ENCODE data around the gene SELENOF. TPM values are rescaled to one million over a fixed set of nuclear protein-coding genes. Genes with fewer than 3 reads are reported as not detected.
A peak's percentile ranks its signal among the peaks of the same experiment; 100 is the strongest.

SELENOF gene
- 309 and 313 TPM in 2 replicates for total RNA-seq (2014; rRNA removed; shearing (Covaris generic))

DNA sequence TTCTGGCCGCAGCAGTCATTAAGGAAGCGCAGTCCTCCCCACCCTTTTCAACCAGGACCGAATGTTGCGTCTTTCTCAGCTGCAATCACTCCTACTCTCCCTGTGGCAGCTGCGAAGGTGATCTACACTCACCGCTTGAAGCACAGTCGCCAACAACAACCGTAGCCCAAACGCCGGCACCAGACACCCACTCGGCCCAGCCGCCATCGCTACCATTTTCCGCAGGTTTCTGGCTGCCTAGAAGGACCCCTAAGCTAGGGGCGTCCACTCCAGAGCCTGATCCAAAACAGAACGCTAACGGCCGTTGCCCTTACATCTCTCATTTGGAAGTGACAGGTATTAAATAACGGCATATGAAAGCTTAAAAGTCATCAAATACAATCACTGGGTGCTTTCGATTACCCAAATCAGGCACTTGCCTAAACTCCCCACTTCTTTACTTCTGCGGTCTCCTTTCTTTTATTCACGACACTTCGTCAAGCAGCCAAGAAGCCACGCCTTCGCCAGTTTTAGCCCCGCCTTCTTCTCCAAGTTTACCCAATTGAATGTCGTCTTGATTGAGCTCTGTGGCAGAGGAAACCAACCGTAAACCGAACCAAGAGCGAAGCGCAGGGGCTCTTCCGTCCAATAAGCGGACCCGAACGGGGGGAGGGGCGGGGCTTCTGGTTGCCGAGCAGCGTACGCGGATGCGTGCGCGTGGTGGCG lies at the start of gene SELENOF:
Gene SELENOF (minus strand): TSS at position 231 of the 705 bp plus-strand sequence. CDS start 15 bp downstream, at position 216.
- DNase-seq (ENCODE audit: low read depth in 1 of 2, low spot score in 2 of 2): peak; percentile 99 to 100
- H3K4me3 ChIP-seq: peak within 1 kb of the TSS; percentile 61
- H3K9me3 ChIP-seq (replicated peaks): no peaks in the 10 kb centered on the region
- peak within 1 kb of the TSS; percentile 92 for H3K27ac ChIP-seq
- H3K27me3 ChIP-seq (replicated peaks): no peaks in the 10 kb centered on the region
- H3K4me1 ChIP-seq (replicated peaks): peaks cover 12% of the 10 kb centered on the region; the same call in 1 of the 2 replicates
- peaks cover 3% of the 10 kb centered on the region; the same call in 1 of the 2 replicates for H3K36me3 ChIP-seq

DNA sequence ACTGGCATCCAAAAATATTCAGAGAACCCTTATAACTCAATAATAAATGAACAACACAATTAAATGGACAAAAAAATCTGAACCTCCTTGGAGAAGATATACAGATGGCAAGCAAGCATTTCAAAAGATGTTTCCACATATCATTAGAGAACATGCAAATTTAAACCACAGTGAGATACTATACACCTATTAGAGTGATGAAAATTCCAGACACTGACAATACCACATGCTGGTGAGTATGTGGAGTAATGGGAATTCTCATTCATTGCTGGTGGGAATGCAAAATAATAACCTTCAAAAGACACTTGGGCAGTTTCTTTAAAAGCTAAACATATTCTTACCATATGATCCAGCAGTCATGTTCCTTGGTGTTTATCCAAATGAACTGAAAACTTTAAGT lies 46.6 kb upstream of the SELENOF start:
- Histone ChIP-seq H3K4me1 (replicated peaks) (no peaks in the 10 kb centered on the region), H3K27ac (no peak overlapping the region), H3K4me3 (no peak overlapping the region), H3K27me3 (replicated peaks) (no peaks in the 10 kb centered on the region), H3K9me3 (replicated peaks) (no peaks in the 10 kb centered on the region), H3K36me3 (no peaks in the 10 kb centered on the region)
- no peak for DNase-seq (ENCODE audit: low read depth in 1 of 2, low spot score in 2 of 2)

DNA sequence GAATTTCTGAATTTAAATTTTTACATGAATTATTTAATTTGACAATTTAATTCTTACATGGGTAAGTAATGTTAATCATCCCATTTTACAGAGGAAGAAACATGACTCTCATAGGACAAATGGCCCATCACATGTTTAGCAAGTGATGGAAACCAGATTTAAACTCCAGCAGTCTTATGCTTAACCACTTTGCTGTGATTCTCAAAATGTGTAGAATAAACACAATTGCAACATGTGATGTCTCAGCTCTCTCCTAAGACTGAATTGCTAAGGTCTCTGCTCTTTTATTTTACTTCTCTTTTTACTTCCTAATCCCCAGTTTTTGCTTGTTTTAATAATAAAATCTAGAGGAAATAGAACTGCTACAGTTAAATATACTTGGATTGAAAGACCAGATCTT lies 43.3 kb upstream of the SELENOF start:
- Histone ChIP-seq H3K27ac (no peak overlapping the region), H3K27me3 (replicated peaks) (no peaks in the 10 kb centered on the region), H3K36me3 (no peaks in the 10 kb centered on the region), H3K9me3 (replicated peaks) (no peaks in the 10 kb centered on the region), H3K4me3 (no peak overlapping the region), H3K4me1 (replicated peaks) (no peaks in the 10 kb centered on the region)
- no peak for DNase-seq (ENCODE audit: low read depth in 1 of 2, low spot score in 2 of 2)

DNA sequence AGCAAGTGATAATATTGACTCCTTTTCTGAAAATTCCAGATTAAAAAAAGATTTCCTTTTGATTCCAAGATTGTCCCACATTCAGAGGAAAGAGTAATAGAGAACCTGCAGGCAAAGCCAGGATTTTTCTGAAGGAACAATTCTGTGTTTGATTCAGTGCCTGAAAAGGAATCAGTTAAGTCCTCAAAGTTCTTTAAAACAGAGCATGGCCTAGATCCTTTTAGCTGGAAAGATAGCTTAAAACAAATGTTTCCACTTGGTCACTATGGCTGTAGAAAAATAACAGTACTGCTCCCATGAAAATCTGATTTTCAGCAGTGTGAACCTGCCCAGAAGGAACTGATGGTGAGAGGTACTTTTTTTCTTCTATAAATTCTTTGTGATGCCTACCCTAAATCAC lies 42.3 kb upstream of the SELENOF start:
- no peaks in the 10 kb centered on the region for H3K9me3 ChIP-seq (replicated peaks)
- H3K36me3 ChIP-seq: no peaks in the 10 kb centered on the region
- no peaks in the 10 kb centered on the region for H3K4me1 ChIP-seq (replicated peaks)
- no peak for DNase-seq (ENCODE audit: low read depth in 1 of 2, low spot score in 2 of 2)
- no peak overlapping the region for H3K4me3 ChIP-seq
- no peak overlapping the region for H3K27ac ChIP-seq
- no peaks in the 10 kb centered on the region for H3K27me3 ChIP-seq (replicated peaks)

DNA sequence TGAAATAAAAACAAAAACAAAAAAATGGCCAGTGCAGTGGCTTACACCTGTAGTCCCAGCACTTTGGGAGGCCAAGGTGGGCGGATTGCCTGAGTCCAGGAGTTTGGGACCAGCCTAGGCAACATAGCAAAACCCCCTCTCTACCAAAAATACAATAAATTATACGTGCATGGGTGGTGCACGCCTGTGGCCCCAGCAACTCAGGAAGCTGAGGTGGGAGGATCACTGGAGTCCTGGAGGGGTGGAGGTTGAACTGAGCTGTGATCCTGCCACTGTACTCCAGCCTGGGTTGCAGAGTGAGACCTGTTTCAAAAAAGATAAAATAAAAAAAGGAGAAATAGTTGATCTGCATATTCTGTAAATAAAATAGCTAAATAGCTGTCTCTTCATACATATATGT lies 41.8 kb upstream of the SELENOF start:
- Histone ChIP-seq H3K27me3 (replicated peaks) (no peaks in the 10 kb centered on the region), H3K27ac (no peak overlapping the region), H3K36me3 (no peaks in the 10 kb centered on the region), H3K4me3 (no peak overlapping the region), H3K4me1 (replicated peaks) (no peaks in the 10 kb centered on the region), H3K9me3 (replicated peaks) (no peaks in the 10 kb centered on the region)
- DNase-seq (ENCODE audit: low read depth in 1 of 2, low spot score in 2 of 2): no peak

DNA sequence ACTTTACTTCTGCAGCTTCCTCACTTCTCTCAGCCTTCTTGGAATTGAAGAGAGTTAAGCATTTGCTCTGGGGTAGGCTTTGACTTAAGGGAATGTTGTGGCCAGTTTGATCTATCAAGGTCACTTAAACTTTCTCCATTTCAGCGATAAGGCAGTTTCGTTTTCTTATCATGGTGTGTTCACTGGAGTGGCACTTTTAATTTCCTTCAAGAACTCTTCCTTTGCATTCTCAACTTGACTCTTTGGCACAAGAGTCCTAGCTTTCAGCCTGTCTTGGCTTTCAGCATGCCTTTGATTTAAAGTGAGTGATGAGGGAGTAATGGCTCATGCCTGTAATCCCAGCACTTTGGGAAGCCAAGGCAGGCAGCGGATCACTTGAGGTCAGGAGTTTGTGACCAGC lies 39.2 kb upstream of the SELENOF start:
- DNase-seq (ENCODE audit: low read depth in 1 of 2, low spot score in 2 of 2): no peak
- no peak overlapping the region for H3K4me3 ChIP-seq
- no peaks in the 10 kb centered on the region for H3K4me1 ChIP-seq (replicated peaks)

DNA sequence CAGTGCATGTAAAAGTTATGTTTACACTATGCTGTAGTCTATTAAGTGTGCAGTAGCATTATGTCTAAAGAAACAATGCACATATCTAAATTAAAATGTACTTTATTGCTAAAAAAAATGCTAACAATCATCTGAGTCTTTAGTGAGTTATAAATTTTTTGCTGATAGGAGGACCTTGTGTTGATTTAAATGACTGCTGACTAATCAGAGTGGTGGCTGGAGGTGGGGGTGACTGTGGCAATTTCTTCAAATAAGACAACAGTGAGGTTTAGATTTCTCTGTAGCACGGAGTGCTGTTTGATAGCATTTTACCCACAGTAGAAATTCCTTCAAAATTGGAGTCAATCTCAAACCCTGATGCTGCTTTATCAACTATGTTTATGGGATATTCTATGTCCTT lies 37.5 kb upstream of the SELENOF start:
- H3K4me3 ChIP-seq: no peak overlapping the region
- no peak for DNase-seq (ENCODE audit: low read depth in 1 of 2, low spot score in 2 of 2)
- H3K4me1 ChIP-seq (replicated peaks): no peaks in the 10 kb centered on the region
- H3K9me3 ChIP-seq (replicated peaks): no peaks in the 10 kb centered on the region
- no peaks in the 10 kb centered on the region for H3K36me3 ChIP-seq
- H3K27me3 ChIP-seq (replicated peaks): no peaks in the 10 kb centered on the region
- no peak overlapping the region for H3K27ac ChIP-seq

More for the DNA sequence above, 39.2 kb upstream of the SELENOF start:
- Histone ChIP-seq H3K9me3 (replicated peaks) (no peaks in the 10 kb centered on the region), H3K27me3 (replicated peaks) (no peaks in the 10 kb centered on the region), H3K36me3 (no peaks in the 10 kb centered on the region), H3K27ac (no peak overlapping the region)

DNA sequence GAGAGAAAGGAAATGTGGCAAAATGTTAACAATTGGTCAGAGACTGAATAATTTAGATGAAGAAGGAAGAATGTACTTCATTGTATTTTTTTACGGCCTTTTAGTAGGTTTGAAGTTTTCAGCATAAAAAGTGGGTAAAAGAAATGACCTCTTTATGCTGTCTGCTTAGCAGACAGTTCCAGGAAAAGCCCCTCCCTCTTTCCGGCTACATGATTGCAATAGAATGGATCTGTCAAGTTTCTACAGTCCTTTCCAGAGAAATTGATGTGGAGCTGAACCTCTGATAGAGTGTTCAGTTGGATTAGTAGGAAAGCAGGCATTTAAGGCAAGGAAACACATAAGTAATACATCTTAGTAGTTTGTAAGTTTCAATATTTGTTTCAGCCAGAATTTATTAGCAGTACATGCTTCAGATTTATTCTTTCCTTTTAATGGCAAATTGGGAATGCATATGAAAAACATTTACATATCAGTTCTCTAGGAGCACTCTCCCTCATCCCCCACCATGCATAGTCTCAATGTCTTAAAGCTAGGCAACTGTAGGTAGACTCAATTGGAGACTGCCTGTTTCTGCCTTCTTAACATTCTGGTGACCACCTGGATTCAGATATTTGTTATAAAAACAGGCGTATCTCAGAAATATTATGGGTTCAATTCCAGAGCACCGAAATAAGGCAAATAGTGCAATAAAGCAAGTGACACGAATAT lies 36.9 kb upstream of the SELENOF start:
- DNase-seq (ENCODE audit: low read depth in 1 of 2, low spot score in 2 of 2): no peak
- Histone ChIP-seq H3K4me3 (no peak overlapping the region), H3K9me3 (replicated peaks) (no peaks in the 10 kb centered on the region), H3K27ac (no peak overlapping the region), H3K36me3 (no peaks in the 10 kb centered on the region), H3K27me3 (replicated peaks) (no peaks in the 10 kb centered on the region), H3K4me1 (replicated peaks) (no peaks in the 10 kb centered on the region)

DNA sequence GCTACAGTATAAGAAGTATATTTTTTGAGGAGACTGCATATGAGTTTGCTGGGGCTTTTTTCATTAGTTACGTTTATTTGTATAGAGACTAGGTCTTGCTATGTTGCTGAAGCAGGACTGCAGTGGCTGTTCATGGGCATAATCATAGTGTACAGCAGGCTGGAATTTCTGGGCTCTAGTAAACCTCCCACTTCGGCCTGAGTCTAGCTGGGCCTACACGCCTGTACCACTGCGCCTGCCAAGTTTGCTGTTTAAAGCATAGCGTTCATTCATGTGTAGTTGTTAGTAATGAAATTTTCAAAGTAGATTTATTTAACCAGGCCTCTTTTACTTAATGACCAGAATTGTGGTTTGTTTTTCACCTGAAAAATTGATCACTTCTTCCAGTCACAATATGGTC lies 34.3 kb upstream of the SELENOF start:
- Histone ChIP-seq H3K27ac (no peak overlapping the region), H3K4me3 (no peak overlapping the region), H3K36me3 (no peaks in the 10 kb centered on the region), H3K4me1 (replicated peaks) (no peaks in the 10 kb centered on the region), H3K27me3 (replicated peaks) (no peaks in the 10 kb centered on the region), H3K9me3 (replicated peaks) (no peaks in the 10 kb centered on the region)
- no peak for DNase-seq (ENCODE audit: low read depth in 1 of 2, low spot score in 2 of 2)

DNA sequence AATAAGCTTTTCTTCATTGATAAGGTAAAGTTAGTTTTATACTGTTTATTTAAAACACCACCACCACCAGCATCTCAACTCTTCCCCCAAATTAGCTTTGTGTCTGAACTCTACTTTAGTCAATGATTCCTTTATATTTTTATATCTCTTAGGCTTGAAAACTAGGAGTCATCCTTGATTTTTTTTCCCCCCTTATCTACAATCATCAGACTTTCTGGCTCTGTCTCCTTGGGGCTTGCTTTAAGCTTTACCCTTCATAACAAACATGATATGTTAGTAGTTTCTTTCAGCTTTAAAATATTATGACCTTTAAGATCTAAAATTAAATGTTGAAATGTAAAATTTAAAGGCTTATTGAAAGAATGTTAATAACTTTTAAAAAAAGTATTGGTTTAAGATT lies 28.8 kb upstream of the SELENOF start:
- no peaks in the 10 kb centered on the region for H3K36me3 ChIP-seq
- DNase-seq (ENCODE audit: low read depth in 1 of 2, low spot score in 2 of 2): no peak
- no peaks in the 10 kb centered on the region for H3K4me1 ChIP-seq (replicated peaks)
- no peaks in the 10 kb centered on the region for H3K9me3 ChIP-seq (replicated peaks)
- no peak overlapping the region for H3K4me3 ChIP-seq
- H3K27me3 ChIP-seq (replicated peaks): no peaks in the 10 kb centered on the region
- H3K27ac ChIP-seq: no peak overlapping the region

DNA sequence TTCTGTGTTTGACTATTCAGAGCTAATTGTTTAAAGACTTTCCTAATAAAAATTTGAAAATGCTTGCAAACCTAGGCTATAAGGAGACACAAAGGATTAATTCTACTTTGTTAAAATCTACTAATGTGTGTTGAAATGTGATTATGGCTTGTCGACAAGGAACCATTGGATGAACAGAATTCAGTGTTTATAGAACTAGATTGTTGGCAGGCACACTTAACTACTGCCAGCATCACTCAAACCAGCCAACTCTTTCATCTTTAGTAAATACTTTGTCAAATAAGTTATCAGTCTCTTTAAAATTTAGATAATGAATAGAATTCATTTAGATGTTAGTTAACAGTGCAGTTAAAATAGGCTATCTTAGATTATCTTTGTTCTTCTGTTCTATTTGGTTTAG lies 28.1 kb upstream of the SELENOF start:
- Histone ChIP-seq H3K4me1 (replicated peaks) (no peaks in the 10 kb centered on the region), H3K9me3 (replicated peaks) (no peaks in the 10 kb centered on the region), H3K27me3 (replicated peaks) (no peaks in the 10 kb centered on the region), H3K4me3 (no peak overlapping the region), H3K36me3 (no peaks in the 10 kb centered on the region), H3K27ac (no peak overlapping the region)
- DNase-seq (ENCODE audit: low read depth in 1 of 2, low spot score in 2 of 2): no peak

DNA sequence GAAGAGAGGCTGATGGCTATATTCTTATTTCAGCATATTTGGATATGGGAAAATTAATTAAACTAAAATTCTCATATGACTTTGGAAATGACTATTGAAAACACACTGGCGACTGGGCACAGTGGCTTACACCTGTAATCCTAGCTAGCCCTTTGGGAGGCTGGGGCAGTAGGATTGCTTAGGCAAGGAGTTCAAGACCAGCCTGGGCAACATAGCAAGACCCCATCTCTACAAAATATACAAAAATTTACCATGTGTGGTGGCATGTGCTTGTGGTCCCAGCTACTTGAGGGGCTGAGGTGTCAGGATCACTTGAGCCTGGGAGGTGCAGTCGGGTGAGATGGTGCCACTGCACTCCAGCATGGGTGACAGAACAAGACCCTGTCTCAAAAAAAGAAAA lies 26.7 kb upstream of the SELENOF start:
- H3K4me3 ChIP-seq: no peak overlapping the region
- H3K27ac ChIP-seq: no peak overlapping the region
- H3K36me3 ChIP-seq: no peaks in the 10 kb centered on the region
- no peaks in the 10 kb centered on the region for H3K4me1 ChIP-seq (replicated peaks)
- H3K9me3 ChIP-seq (replicated peaks): no peaks in the 10 kb centered on the region
- H3K27me3 ChIP-seq (replicated peaks): no peaks in the 10 kb centered on the region
- DNase-seq (ENCODE audit: low read depth in 1 of 2, low spot score in 2 of 2): no peak

DNA sequence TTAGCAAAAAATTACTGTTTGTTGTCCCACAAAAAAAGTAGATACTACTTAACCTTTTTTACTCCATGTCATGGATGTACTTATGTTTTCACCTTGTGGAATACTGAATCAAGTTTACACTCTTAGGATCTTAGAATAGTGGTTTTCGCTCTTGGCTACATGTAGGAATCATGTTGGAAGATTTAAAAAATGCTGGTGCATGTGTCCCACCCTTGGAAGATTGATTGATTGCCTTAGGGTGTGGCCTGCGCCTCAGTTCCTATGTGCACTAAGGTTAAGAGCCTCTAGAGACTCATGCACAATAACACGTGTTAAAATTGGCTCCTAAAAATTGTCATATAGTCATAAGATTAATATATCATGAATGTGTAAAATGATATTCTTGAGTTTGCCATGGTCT lies 25.5 kb upstream of the SELENOF start:
- Histone ChIP-seq H3K9me3 (replicated peaks) (no peaks in the 10 kb centered on the region), H3K4me1 (replicated peaks) (no peaks in the 10 kb centered on the region), H3K27ac (no peak overlapping the region), H3K36me3 (no peaks in the 10 kb centered on the region), H3K27me3 (replicated peaks) (no peaks in the 10 kb centered on the region), H3K4me3 (no peak overlapping the region)
- no peak for DNase-seq (ENCODE audit: low read depth in 1 of 2, low spot score in 2 of 2)

DNA sequence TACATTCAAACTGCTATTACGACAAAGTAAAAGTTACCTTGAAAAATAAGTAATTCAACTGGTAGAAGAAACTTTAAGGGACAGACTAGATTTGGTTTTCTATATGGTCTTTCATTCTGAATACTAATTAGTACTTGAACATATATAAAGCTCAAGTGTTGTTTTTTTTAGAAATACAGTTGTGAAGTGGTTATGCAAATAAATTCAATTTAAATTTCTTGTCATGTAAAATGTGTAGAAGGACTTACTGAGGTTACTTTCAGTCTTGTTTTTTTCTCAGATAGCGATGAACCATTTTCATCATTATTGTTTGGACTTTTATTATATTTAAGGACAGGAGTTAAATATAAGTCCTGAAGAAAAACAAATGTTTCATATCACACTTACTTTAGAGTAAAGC lies 24.9 kb upstream of the SELENOF start:
- Histone ChIP-seq H3K4me3 (no peak overlapping the region), H3K36me3 (no peaks in the 10 kb centered on the region), H3K4me1 (replicated peaks) (no peaks in the 10 kb centered on the region), H3K27ac (no peak overlapping the region), H3K27me3 (replicated peaks) (no peaks in the 10 kb centered on the region), H3K9me3 (replicated peaks) (no peaks in the 10 kb centered on the region)
- DNase-seq (ENCODE audit: low read depth in 1 of 2, low spot score in 2 of 2): no peak
